ENCODE data around the gene SEC23A. TPM values are rescaled to one million over a fixed set of nuclear protein-coding genes. Genes with fewer than 3 reads are reported as not detected.

The SEC23A gene
- total RNA-seq, 1 experiment from 2014 or later = 82.4 TPM

GRCh38 chr14:38992067-38992844 lies 110.8 kb downstream of the SEC23A start:
- no peak overlapping the region for H3K27ac Mint-ChIP-seq (ENCODE audit: low read depth, unreplicated experiment)
- no peaks in the 10 kb centered on the region for H3K9me3 Mint-ChIP-seq (ENCODE audit: unreplicated experiment)
- no peak for TF ChIP-seq CTCF (IDR thresholded peaks at IDR 0.05; ENCODE audit: unreplicated experiment)
- no peak for DNase-seq (ENCODE audit: unreplicated experiment)
- intact Hi-C loops (cut with micrococcal nuclease) = no loop called here
- no peak overlapping the region for H3K4me3 Mint-ChIP-seq (ENCODE audit: unreplicated experiment)
- no TSS peak for BruUV-seq (replicated peaks)
- no peaks in the 10 kb centered on the region for H3K36me3 Mint-ChIP-seq (ENCODE audit: insufficient read depth, unreplicated experiment)
- ChIA-PET POLR2A (no interaction called here), CTCF (interaction anchor here (0.6 to 2.6 kb wide), 2 partner anchors 23 to 266 kb away, joined by 4 to 6 read pairs; no protein-coding TSS in a partner anchor)
- no peaks in the 10 kb centered on the region for H3K4me1 Mint-ChIP-seq (ENCODE audit: insufficient read depth, unreplicated experiment)
- H3K27me3 Mint-ChIP-seq (ENCODE audit: insufficient read depth, unreplicated experiment) = no peaks in the 10 kb centered on the region

GRCh38 chr14:38991299-38991698 lies 111.7 kb downstream of the SEC23A start:
- no peaks in the 10 kb centered on the region for H3K9me3 Mint-ChIP-seq (ENCODE audit: unreplicated experiment)
- no peak for DNase-seq (ENCODE audit: unreplicated experiment)
- no peaks in the 10 kb centered on the region for H3K27me3 Mint-ChIP-seq (ENCODE audit: insufficient read depth, unreplicated experiment)
- H3K4me1 Mint-ChIP-seq (ENCODE audit: insufficient read depth, unreplicated experiment) = no peaks in the 10 kb centered on the region
- H3K27ac Mint-ChIP-seq (ENCODE audit: low read depth, unreplicated experiment) = no peak overlapping the region
- BruUV-seq (replicated peaks) = no TSS peak
- no peak overlapping the region for H3K4me3 Mint-ChIP-seq (ENCODE audit: unreplicated experiment)
- intact Hi-C loops (cut with micrococcal nuclease) = no loop called here
- no peaks in the 10 kb centered on the region for H3K36me3 Mint-ChIP-seq (ENCODE audit: insufficient read depth, unreplicated experiment)
- ChIA-PET POLR2A (interaction anchor here (0.6 kb wide), 1 partner anchor 77 kb away, joined by 3 read pairs; no protein-coding TSS in a partner anchor), CTCF (interaction anchor here (2.6 kb wide), 1 partner anchor 24 kb away, joined by 6 read pairs; no protein-coding TSS in a partner anchor)
- TF ChIP-seq CTCF (IDR thresholded peaks at IDR 0.05; ENCODE audit: unreplicated experiment) = no peak

GRCh38 chr14:38989922-38990546 lies 113.0 kb downstream of the SEC23A start:
- Mint-ChIP-seq H3K27me3 (ENCODE audit: insufficient read depth, unreplicated experiment) (no peaks in the 10 kb centered on the region), H3K27ac (ENCODE audit: low read depth, unreplicated experiment) (no peak overlapping the region), H3K4me1 (ENCODE audit: insufficient read depth, unreplicated experiment) (no peaks in the 10 kb centered on the region), H3K9me3 (ENCODE audit: unreplicated experiment) (no peaks in the 10 kb centered on the region), H3K36me3 (ENCODE audit: insufficient read depth, unreplicated experiment) (no peaks in the 10 kb centered on the region), H3K4me3 (ENCODE audit: unreplicated experiment) (no peak overlapping the region)
- ChIA-PET CTCF (no interaction called here), POLR2A (no interaction called here)
- no peak for TF ChIP-seq CTCF (IDR thresholded peaks at IDR 0.05; ENCODE audit: unreplicated experiment)
- BruUV-seq (replicated peaks) = no TSS peak
- intact Hi-C loops (cut with micrococcal nuclease) = no loop called here
- DNase-seq (ENCODE audit: unreplicated experiment) = peak; percentile 13

GRCh38 chr14:38987781-38988180 lies 115.3 kb downstream of the SEC23A start:
- ChIA-PET POLR2A (no interaction called here), CTCF (interaction anchor here (0.6 to 1.4 kb wide), 3 partner anchors 8 to 120 kb away, joined by 3 to 9 read pairs (median 4); no protein-coding TSS in a partner anchor)
- Mint-ChIP-seq H3K27ac (ENCODE audit: low read depth, unreplicated experiment) (peak overlapping the region; percentile 67), H3K9me3 (ENCODE audit: unreplicated experiment) (no peaks in the 10 kb centered on the region), H3K4me1 (ENCODE audit: insufficient read depth, unreplicated experiment) (no peaks in the 10 kb centered on the region), H3K36me3 (ENCODE audit: insufficient read depth, unreplicated experiment) (no peaks in the 10 kb centered on the region), H3K4me3 (ENCODE audit: unreplicated experiment) (no peak overlapping the region), H3K27me3 (ENCODE audit: insufficient read depth, unreplicated experiment) (no peaks in the 10 kb centered on the region)
- no peak for DNase-seq (ENCODE audit: unreplicated experiment)
- BruUV-seq (replicated peaks) = no TSS peak
- intact Hi-C loops (cut with micrococcal nuclease) = no loop called here
- TF ChIP-seq CTCF (IDR thresholded peaks at IDR 0.05; ENCODE audit: unreplicated experiment) = no peak
